Measurements from ENCODE around the gene HLA-A.

- TF ChIP-seq EZH2 (IDR thresholded peaks at IDR 0.05; ENCODE audit: borderline replicate concordance) (no peak), CTCF (IDR thresholded peaks at IDR 0.05; ENCODE audit: poor library complexity) (no peak)
Observed at GRCh38 chr6:29958921-29959320, 16.6 kb downstream of the HLA-A start.
